ENCODE results near the gene PAXIP1.

- TF ChIP-seq POLR2AphosphoS5 (IDR thresholded peaks at IDR 0.05; ENCODE audit: low read depth, low read length) (no peak), REST (IDR thresholded peaks at IDR 0.05; ENCODE audit: insufficient read depth in 1 of 2, low read depth in 2 of 2, low read length in 2 of 2) (no peak), FOXP2 (optimal IDR thresholded peaks at IDR 0.05; ENCODE audit: borderline replicate concordance, extremely low read depth, extremely low read length, insufficient read depth) (no peak)
Measured at GRCh38 chr7:154906201-154906600, 96.7 kb downstream of the PAXIP1 start.

Measured in PFSK-1 (cell line).